Measurements from ENCODE around the gene ATPAF1.
"Not testable (repeated sequence)": the region's sequence is repeated elsewhere in the genome, so short reads cannot be mapped to it uniquely, and the experiment has no call there.

ATPAF1 gene

GRCh38 chr1:46667782-46668760 is at the start of gene ATPAF1:
TSS of gene ATPAF1 (minus strand) at chr1:46668364. CDS start at chr1:46668322, 42 bp downstream.
- peak; percentile 73 for DNase-seq

- DNase-seq = no peak
Observed at GRCh38 chr1:46717654-46718053, 49.5 kb upstream of the ATPAF1 start.

- DNase-seq = no peak
Observed at GRCh38 chr1:46714976-46715375, 46.8 kb upstream of the ATPAF1 start.

GRCh38 chr1:46708121-46708520 is 40.0 kb upstream of the ATPAF1 start:
- no peak for DNase-seq

GRCh38 chr1:46705408-46705807 is 37.2 kb upstream of the ATPAF1 start:
- DNase-seq = no peak

- no peak for DNase-seq
Observed at GRCh38 chr1:46703927-46704641, 35.9 kb upstream of the ATPAF1 start.

- no peak for DNase-seq
Observed at GRCh38 chr1:46699666-46700065, 31.5 kb upstream of the ATPAF1 start.

GRCh38 chr1:46697053-46697452 is 28.9 kb upstream of the ATPAF1 start:
- DNase-seq = peak; percentile 40

- not testable (repeated sequence) for DNase-seq
Observed at GRCh38 chr1:46694676-46695075, 26.5 kb upstream of the ATPAF1 start.

GRCh38 chr1:46692811-46693770 is 24.9 kb upstream of the ATPAF1 start:
- DNase-seq = no peak

GRCh38 chr1:46691997-46692790 is 24.0 kb upstream of the ATPAF1 start:
- DNase-seq = peak; percentile 45

GRCh38 chr1:46690931-46691421 is 22.8 kb upstream of the ATPAF1 start:
- peak; percentile 69 for DNase-seq

GRCh38 chr1:46689897-46690296 is 21.7 kb upstream of the ATPAF1 start:
- no peak for DNase-seq

GRCh38 chr1:46689356-46689755 is 21.2 kb upstream of the ATPAF1 start:
- no peak for DNase-seq

- no peak for DNase-seq
Observed at GRCh38 chr1:46687921-46688509, 19.9 kb upstream of the ATPAF1 start.

GRCh38 chr1:46687093-46687659 is 19.0 kb upstream of the ATPAF1 start:
- peak; percentile 79 for DNase-seq

- DNase-seq = no peak
Observed at GRCh38 chr1:46686255-46686654, 18.1 kb upstream of the ATPAF1 start.

GRCh38 chr1:46684670-46685069 is 16.5 kb upstream of the ATPAF1 start:
- no peak for DNase-seq

GRCh38 chr1:46682064-46682463 is 13.9 kb upstream of the ATPAF1 start:
- DNase-seq = no peak

- DNase-seq = no peak
Observed at GRCh38 chr1:46681333-46682034, 13.3 kb upstream of the ATPAF1 start.
